ENCODE results near the gene RGP1.

RGP1 gene

DNA sequence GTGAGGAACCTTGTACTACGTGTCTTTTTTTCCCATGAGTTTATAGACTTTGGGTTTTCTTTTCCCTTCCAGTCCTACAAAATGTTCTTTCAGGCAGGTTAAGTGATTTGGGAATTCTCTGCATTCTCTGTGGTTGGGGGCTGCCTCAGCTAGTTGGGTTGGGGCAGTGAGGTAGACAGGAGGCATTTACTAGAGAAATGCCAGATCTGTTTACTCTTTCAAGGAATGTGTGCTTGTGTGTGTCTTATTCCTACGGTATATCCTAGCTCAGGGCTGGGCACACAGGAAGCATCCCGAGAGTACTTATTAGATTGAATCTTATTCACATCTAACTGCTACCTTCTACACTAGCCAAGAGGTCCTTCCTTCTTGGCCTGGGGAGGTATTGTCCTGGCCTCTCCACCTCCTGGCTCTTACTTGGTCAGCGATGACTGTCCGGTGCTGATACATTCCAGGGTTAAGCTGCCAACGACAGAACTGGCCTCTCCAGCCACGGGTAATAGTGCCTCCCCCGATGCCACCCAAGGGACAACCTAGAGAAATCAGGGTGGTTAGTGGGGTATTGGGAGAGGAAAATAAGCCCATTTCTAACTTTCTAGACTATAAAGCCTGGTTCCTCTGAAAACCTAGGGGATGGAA lies 5.1 kb upstream of the RGP1 start:
- DNase-seq (ENCODE audit: low read depth in 2 of 2), result no peak

DNA sequence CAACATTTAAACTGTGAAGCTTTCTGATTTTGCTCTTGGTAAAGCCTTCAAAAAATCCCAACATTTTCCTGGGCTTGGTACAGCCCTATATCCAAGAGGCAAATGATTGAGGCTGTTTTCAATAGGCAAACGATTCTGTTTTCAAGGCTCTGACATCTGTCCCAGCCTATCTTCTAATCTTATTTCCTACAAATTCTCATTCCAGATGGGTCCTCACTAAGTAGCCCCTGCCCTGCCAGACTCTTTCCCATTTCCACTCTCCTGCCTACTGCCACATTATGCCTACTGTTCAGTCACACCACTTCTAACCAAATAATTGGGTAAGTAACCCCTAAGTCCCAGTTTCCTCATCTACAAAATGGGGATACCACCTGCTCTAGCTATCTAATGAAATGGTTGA lies 3.5 kb upstream of the RGP1 start:
- DNase-seq (ENCODE audit: low read depth in 2 of 2), result no peak

DNA sequence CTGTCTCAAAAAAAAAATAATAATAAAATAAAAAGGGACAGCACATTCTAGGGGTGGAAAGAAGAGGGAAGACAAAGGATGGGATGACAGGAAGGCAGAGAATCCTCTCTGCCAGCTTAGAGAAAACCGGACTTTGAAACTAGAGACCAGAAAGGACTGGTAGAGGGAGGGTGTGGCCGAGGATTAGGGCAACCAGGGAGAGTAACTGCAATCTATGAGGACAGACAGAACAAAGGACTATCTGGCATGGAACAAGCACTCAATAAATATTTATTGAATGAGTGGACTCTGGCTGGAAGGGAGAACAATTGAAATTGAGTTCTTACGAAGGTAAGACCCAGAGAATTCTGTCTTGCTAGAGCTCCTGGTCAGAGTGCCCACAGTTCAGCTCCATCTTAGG lies 2.5 kb upstream of the RGP1 start:
- DNase-seq (ENCODE audit: low read depth in 2 of 2), result no peak

DNA sequence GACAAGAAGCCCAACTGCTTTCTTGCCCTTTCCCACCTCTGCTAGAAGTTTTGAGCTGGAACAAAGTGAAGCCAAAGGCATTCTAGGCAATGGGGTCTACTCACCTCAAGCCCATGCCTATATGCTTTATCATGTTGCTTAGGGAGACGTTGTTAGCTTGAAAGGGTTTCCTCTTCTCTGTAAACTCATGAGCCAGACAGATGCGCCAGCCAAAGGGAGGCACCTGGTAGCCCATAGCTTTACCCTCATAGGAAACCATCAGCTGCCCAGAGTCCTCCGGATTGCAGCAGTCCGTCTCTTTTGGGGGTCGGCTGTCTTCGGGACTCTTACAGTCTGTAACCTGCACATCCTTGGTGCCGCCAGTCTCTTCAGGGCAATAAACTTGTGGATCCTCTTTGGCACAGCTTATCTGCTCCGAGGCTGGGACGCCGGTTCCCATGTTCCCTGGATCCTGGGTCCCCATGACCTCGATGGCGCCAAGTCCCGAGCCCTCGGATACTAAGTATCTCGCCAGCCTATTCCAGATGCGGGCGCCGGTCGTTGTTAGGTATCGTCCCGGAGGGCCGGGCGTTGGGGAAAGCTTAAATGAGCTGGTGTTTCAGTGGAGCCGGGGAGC lies 737 bp upstream of the RGP1 start:
- no peak for DNase-seq (ENCODE audit: low read depth in 2 of 2)

DNA sequence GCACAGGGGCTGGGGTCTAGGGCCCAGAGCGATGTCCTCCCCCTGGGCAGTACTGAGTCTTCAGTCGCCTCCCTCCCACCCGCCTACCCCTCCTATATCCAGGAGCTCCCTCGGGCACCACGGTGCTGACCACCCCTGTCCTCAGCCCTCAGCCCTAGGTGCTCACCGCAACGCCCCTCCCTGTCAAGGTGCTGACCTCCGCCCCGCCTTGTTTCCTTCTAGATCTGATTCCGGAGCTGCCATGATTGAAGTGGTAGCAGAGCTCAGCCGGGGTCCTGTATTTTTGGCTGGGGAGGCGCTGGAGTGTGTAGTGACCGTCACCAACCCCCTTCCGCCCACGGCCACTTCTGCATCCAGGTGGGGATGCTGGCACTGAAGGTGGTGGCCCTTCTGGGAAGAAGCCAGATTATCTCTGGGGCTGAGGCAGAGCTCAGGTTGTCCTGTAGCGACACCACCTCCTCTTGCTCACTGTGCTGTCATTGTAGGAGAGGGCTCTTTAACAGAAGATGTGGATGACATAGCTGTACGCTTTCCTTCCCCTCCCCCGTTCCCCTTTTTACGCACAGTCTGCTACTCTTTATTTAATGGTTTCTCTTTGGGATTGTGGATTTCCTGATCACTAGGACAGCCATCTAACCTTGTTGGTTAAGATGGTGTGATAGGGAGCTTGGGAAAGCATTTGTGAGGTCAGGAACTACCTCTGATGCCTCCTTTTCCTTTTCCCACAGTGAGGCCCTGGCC lies 598 bp downstream of the RGP1 start:
- peak in 1 of 2 donors; percentile 33 for DNase-seq (ENCODE audit: low read depth in 2 of 2)

DNA sequence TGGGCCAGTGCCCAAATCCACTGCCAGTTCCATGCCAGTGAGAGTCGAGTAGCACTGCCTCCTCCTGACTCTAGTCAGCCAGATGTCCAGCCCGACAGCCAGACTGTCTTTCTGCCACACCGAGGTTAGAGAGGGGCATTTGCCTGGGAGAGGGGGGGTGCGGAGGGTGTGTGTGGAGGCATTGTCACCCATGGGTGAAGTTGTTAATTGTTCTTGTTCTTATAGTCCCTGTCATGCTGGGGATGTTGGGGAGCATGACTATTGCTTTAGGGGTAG lies 1.1 kb downstream of the RGP1 start:
- DNase-seq (ENCODE audit: low read depth in 2 of 2), result no peak

DNA sequence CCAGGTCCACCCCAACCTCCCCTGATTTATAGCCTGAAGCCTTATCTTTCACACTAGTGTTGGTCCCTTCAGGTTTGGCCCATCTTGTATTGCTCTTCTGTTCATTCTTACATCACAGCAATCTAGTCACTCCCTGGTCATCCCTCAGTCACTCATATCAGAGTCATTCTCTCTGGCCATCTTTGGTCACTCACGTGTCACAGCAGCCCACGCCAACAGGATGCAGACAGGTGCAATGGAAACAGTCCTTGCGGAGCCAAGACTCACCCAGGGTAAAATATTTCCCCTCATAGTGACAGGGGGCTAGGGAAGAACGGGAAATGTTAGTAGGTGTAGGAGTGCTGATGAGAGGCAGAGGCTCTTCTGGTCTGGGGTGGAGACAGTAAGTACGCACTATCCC lies 4.4 kb downstream of the RGP1 start:
- DNase-seq (ENCODE audit: low read depth in 2 of 2), result no peak

DNA sequence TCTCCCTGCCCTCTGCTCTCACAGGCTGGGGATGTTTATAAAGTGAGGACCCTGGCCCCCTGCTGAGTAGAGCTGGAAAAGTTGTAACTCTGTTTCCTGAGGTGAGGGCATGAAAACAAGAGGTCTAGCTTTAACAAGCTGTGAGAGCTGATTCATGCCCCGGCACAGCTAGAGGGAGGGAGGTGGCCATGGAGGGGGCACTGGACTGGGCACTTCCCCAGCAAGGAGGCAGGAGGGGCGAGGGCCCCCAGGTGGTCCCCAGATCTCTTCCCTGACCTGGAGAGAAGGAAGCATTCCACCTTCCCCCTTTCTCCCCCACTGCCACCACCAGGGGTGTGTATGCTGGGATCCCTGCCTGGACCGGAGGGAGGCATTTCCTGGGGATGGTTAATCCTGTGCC lies 5.2 kb downstream of the RGP1 start, which contains the start of gene MSMP:
Gene MSMP, minus strand, starts transcription at position 13 of the 400 bp plus-strand sequence. CDS start 147 bp downstream, outside the sequence.
- DNase-seq (ENCODE audit: low read depth in 2 of 2), result no peak

DNA sequence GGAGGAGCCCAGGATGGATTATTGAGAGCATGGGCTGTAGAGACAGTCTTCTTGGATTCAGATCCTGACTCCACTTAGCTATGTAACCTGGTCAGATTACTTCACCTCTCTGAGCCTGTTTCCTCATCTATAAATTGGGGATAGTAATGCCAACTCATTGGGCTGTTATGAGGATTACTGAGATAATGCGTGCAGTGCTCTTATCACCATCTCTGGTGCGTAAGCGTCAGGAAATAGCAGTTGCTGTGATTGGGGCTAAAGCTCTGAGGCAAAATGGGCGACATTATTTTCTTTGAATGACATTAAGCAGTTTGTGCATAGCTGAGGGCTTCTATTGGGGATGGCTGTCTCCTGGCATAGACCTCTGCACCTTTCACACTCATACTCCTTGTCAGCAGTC lies 6.0 kb downstream of the RGP1 start:
- DNase-seq (ENCODE audit: low read depth in 2 of 2), result no peak

DNA sequence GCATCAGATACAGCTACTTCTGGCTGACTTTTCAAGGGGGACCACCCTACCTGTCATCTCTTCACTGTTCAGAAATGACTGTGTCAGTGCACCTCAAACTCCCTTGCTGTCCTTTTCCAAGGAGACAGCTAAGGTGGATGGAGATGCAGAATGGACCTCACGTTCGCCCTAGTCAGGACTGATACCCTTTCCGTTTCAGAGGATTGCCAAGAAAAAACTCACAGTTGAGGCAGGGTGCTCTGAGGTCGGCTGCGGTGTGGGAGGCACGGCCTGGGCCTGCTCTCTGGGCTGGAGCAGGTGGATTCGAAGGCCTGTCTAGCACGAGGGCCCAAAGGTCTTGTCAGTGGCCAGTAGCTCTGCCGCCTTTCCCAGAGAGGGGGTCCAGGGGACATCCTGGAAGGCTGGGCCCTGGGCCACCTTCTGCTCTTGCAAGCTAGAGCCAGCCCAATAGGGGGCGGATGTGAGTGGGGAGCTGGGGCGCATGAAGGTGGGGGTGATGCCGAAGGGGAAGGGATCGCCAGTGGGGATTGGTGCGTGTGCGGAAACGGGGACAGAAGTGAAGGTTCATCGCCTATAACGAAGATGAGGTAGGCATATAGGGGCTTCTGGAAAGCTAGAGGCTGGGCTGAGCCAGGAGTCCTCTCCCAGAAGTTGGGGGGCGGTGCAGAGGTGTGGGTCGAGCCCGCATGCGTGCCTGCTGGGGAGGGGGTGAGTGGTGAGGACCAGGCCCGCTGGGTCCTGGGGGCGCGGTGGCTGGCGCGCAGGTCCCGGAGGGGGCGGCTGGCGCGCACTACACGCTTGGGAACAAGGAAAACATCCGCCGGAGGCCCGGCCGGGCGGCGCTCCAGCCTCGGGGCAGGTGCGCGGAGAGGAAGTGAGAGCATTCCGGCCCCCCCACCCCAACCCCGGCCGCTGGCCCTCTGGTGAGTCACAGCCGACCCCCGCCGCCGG lies 7.5 kb downstream of the RGP1 start:
- peak; percentile 75 to 77 for DNase-seq (ENCODE audit: low read depth in 2 of 2)

DNA sequence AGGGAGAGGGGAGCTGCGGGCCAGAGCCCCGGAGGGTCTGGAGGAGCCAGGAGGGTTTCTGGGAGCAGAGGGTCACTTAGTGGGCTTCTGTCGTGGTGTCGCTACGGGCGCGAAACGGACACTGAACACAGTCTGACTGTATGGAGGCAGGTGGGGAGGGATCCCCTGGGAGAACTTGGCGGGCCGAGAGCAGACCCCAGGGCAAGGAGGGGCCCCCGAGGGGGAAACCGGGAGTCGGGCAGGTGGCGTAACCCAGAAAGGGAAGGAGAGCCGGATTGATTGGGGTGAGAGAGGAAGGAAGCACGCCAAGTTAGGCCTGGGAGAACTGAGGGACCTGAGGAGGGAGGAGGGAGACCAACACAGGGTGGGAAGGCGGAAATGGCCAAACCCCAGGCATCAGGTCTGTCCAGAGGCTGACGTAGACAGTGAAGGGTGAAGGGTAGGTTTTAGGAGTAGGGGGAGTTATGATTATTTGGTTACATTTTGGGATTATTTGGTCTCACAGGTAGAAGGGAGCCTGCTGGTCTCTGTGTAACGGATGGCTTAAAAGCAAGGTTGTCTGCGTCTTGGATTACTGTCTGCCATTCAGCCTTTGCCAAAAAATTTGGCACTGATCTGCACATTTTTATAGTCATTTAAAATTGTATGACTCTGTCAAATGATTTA lies 8.3 kb downstream of the RGP1 start:
- DNase-seq (ENCODE audit: low read depth in 2 of 2), result peak in 1 of 2 donors; percentile 19

DNA sequence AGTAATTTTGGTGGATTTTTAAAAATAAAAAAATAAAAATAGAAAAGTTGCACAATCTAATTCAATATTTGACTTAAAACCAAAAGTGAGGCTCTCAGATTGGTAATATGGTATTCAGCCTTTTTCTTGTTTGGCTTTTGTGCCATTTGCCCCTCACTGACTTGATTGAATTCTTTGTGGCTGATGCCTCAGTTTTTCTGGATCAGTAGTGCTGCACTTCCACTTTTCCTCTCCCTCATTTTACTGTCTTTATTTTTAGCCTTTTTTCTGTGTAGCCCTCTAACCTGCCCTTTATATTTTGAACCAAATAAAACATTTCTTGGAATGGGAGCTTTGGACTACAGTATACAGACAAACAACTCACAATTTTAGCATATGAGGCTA lies 8.8 kb downstream of the RGP1 start:
- DNase-seq (ENCODE audit: low read depth in 2 of 2), result no peak

DNA sequence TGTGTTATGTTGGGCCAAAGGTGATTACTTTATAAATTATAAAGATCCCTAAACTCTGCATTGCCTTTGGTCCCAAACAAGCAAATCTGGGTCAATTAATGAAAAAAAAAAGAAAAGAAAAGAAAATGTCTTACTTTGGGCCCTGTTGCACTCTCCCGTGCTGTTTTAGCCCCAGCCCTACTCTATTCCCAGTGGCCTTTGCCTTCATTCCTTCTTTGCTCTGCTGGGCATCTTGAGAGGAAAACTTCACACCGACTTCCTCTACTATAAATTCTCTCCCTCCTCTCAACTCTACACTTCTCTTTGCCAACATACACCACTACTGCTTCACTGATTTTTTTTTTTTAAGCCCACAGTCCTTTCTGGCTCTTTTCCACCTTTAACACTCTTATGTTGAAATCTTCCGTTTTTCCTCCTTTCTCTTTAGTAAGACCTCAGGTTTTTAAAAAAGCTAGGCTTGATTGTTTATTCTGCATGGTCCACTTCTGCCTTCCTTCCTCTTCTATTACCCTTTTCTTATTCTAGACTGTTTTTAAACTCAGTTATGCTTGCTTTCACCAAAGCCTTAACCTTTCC lies 9.5 kb downstream of the RGP1 start:
- DNase-seq (ENCODE audit: low read depth in 2 of 2), result no peak

DNA sequence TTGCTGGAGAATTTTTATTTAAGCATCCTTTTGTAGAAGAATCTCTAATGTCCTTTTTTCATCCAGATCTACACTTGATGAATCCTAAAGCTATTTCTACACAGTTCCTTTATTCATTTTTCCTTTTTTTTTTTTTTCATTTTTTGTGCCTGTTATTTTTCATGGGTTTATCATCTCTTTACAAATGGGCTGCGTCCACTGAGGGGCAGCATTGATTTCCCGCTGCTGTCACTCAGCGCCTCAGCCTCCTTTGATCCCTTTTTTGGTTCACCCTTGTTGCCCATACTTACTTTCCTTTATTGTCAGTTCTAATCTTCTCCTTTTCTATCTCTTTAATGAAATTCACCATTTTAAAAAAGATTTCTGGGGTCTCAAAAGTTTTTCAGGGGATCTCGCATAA lies 10.7 kb downstream of the RGP1 start:
- DNase-seq (ENCODE audit: low read depth in 2 of 2), result no peak

DNA sequence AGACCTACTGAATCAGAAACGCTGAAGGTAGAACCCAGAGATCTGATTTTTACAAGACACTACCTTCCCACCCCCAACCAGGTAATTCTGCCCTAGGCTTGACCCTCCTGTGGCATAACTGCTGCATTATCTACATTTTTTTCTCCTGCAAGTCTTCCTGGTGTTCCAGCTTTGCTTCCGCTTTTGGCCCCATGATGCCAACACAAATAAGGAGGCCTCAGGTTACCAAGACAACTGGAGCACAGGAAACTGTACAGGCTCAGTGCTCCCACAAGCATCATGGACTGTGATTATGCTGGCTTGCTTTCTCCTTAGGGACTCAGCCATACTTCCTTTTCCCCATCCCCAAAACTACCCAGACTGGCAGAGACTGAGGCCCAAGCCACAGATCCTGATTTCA lies 11.6 kb downstream of the RGP1 start:
- no peak for DNase-seq (ENCODE audit: low read depth in 2 of 2)

DNA sequence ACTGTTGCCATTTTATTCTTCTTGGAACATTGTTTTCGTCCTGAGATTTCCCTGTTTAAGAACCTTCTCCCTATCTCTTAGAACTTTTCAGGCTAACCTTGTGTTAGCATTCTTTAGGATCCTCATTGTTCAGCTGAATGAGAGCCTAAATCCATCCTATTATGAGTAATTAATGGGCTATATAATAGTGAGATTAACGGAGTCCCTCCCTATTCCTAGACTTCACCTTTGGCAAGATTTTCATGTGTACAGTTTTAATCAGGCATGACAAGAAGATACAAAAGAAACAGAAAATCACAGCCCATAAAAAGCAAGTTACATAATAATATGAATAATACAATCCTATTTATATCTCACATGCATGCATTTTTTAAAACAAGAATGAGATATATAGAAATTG lies 14.1 kb downstream of the RGP1 start:
- no peak for DNase-seq (ENCODE audit: low read depth in 2 of 2)

DNA sequence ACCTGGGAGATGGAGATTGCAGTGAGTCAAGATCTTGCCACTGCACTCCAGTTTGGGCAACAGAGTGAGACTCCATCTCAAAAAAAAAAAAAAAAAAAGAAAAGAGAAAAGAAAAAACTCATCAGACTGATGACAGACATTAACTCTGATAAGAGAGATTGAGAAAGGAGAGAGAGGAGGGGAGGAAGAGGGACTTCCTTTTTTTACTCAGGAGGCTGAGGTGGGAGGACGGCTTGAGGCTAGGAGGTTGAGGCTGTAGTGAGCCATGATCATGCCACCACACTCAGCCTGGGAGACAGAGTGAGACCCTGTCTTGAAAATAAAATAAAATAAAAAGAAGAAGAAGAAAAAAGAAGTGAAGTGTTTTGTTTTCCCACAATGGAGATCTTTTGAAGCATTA lies 14.7 kb downstream of the RGP1 start:
- no peak for DNase-seq (ENCODE audit: low read depth in 2 of 2)

DNA sequence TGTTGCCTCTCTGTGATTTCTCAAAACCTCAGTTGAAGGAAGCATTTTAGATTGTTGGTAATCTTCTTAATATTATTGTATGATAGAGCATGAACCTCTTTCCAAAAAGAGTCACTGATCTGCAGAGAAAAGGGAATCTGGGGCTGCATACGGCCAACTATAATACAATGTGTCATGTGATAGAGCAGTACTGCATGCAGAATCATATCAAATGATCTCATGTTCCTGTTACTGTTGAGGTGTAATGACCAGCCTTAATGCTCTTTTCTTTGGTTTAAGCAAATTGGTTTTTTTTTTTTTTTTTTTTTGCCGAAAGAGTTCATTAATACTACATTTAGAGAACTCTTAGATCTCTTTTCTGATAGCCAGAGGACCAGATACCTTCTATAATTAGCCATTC lies 17.9 kb downstream of the RGP1 start:
- DNase-seq (ENCODE audit: low read depth in 2 of 2), result no peak

DNA sequence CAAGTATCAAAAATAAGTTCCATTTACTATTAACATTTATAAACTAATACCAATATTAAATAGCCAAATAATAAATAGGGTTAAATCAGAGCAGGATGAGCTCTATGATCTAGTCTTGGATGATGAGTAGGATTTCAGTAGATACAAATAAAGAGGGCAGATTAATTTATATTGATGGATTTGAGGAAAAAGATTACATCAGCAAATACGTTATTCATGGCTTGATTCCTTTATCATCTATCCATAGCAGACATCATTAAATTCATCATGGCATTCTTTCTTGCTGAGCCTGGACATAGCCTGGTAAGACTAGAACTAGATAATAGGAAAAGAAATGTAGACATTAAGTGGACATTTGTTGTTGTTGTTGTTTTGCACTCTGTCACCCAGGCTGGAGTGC lies 18.4 kb downstream of the RGP1 start:
- DNase-seq (ENCODE audit: low read depth in 2 of 2), result no peak

DNA sequence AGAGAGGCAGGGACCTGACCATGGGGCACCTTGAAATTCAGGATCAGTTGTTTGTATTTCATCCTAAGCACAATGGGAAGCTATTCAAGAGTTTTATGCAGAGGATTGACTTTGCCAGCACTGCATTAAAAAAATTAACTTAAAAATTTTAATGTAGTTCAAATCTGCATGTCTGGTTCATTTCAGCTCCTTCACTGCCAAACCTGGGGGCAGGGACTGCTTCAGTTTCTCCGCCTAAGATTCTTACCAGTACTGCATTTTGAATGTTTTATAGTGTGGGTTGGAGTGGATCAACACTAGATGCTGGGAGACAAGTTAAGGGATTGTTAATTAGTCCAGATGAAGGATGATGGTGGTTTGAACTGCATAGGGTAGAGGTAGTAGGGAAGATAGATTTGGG lies 20.7 kb downstream of the RGP1 start:
- no peak for DNase-seq (ENCODE audit: low read depth in 2 of 2)

DNA sequence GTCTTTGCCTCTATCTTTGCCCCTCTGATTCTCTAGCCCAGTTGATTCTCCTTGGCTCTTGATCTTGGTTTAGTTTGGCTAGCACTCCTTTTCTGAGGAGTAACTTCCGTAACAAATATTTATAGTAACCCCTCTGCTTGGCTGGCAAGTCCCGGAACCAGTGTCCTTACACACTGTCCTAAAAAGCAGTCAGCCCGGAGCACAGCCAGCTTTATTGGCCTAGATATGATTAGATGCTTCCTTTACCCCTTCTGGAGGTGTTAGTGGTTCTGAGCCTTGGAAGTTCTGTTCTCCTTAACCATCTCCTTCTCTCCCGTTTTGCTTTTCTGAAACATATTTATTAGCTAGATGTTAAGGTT lies 22.0 kb downstream of the RGP1 start:
- no peak for DNase-seq (ENCODE audit: low read depth in 2 of 2)

DNA sequence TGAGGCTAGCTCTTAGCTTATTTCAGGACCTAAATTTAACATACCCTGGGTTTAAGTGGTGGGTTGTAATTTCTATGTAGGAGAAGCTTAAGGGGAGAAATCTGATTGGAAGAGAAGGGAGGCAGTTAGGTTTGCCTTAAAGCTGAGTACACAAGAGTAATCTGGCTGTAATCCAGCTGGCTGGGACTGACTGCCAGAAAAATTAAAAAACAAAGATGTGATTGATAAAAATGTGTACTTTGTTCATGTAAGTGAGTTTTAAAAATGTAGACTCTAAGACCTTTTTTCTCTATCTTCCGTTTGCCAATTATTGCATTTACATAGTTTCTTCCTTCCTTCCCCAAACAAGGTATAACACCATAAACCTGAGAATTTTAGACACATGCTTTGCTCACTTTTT lies 22.4 kb downstream of the RGP1 start:
- no peak for DNase-seq (ENCODE audit: low read depth in 2 of 2)

Measured in stimulated activated CD4-positive, alpha-beta T cell treated with anti-CD3 and anti-CD28 coated beads, Interleukin-4, amount 100 ng/mL, for 48 hours (primary cell).